SK-N-SH (cell line): ENCODE measurements around the gene FGD3. TPM values are rescaled to one million over a fixed set of nuclear protein-coding genes. Genes with fewer than 3 reads are reported as not detected.

ENCODE experiments used
- CTCF ChIA-PET: fragments of 300-600, 350-600 bp; formaldehyde crosslinking; extraction: SDS; loops from one replicate; lab custom pipeline; 2021; lab: Yijun Ruan, JAX
- POLR2A ChIA-PET: fragments of 350-600 bp; sonication (Branson Sonifier 250); formaldehyde crosslinking; extraction: SDS; loops from one replicate; lab custom pipeline; 2020; ENCODE audit warnings: antibody characterized with exemption, inconsistent platforms; lab: Yijun Ruan, JAX
- DNase-seq: peaks from one replicate; pipeline ENCODE4 v3.0.0; 2012
- H2AFZ ChIP-seq: fragments of 200-600 bp; sonication (generic); 2 replicates; pipeline ENCODE4 v1.8.1; 2016; ENCODE audit warnings: antibody characterized with exemption, mild to moderate bottlenecking, low read depth
- H3F3A ChIP-seq: fragments of 200-600 bp; sonication (generic); replicated peaks from 2 replicates; pipeline ENCODE3; 2016; ENCODE audit warnings: antibody characterized with exemption, mild to moderate bottlenecking; ENCODE audit not compliant: insufficient read depth
- H3K27ac ChIP-seq, 2 experiments: fragments of 200-500 bp in 1 of 2; fragments of 200-600 bp in 1 of 2; sonication (Bioruptor generic) in 1 of 2; sonication (generic), shearing (Covaris generic) in 1 of 2; 2 replicates each; pipeline versions ENCODE4 v1.5.1 to v1.6.1; 2014 to 2016; ENCODE audit warnings: low read depth in 2 of 2, inconsistent platforms in 1 of 2, low read length in 1 of 2, mild to moderate bottlenecking in 1 of 2, mixed read lengths in 1 of 2
- H3K27me3 ChIP-seq: fragments of 200-600 bp; sonication (generic), shearing (Covaris generic); 2 replicates; pipeline ENCODE4 v1.6.1; 2016; ENCODE audit warnings: mixed run types; ENCODE audit not compliant: insufficient read depth
- H3K36me3 ChIP-seq, 2 experiments: fragments of 200-500 bp in 1 of 2; fragments of 200-600 bp in 1 of 2; sonication (Bioruptor generic) in 1 of 2; sonication (generic) in 1 of 2; replicated peaks in 1 of 2; 2 replicates each; pipeline versions ENCODE3 to v1.5.1; 2014 to 2016; ENCODE audit warnings: low read length in 1 of 2, mild to moderate bottlenecking in 1 of 2; ENCODE audit not compliant: insufficient read depth in 2 of 2, control insufficient read depth in 1 of 2
- H3K4me1 ChIP-seq, 2 experiments: fragments of 200-500 bp in 1 of 2; fragments of 200-600 bp in 1 of 2; sonication (Bioruptor generic) in 1 of 2; sonication (generic), shearing (Covaris generic) in 1 of 2; 2 replicates each; pipeline versions ENCODE4 v1.5.1 to v1.6.1; 2014 to 2016; ENCODE audit warnings: low read depth in 1 of 2, low read length in 1 of 2, mixed run types in 1 of 2; ENCODE audit not compliant: insufficient read depth in 2 of 2, control insufficient read depth in 1 of 2
- H3K4me2 ChIP-seq: fragments of 200-600 bp; sonication (generic), shearing (Covaris generic); 2 replicates; pipeline ENCODE4 v1.6.1; 2017; ENCODE audit warnings: mixed run types
- H3K4me3 ChIP-seq, 2 experiments: fragments of 200-500 bp in 1 of 2; fragments of 200-600 bp in 1 of 2; sonication (Bioruptor generic) in 1 of 2; sonication (generic), shearing (Covaris generic) in 1 of 2; 2 replicates each; pipeline versions ENCODE4 v1.5.1 to v1.8.1; 2014 to 2016; ENCODE audit warnings: low read depth in 2 of 2, inconsistent platforms in 1 of 2, low read length in 1 of 2, mild to moderate bottlenecking in 1 of 2, mixed read lengths in 1 of 2, moderate library complexity in 1 of 2
- H3K79me2 ChIP-seq: fragments of 200-600 bp; sonication (generic); 2 replicates; pipeline ENCODE4 v1.8.1; 2017; ENCODE audit warnings: mild to moderate bottlenecking; ENCODE audit not compliant: insufficient read depth
- H3K9ac ChIP-seq: fragments of 200-600 bp; sonication (generic); 2 replicates; pipeline ENCODE4 v1.6.1; 2017; ENCODE audit warnings: mixed run types
- H3K9me2 ChIP-seq: fragments of 200-600 bp; sonication (generic); 2 replicates; pipeline ENCODE4 v1.6.1; 2017; ENCODE audit warnings: mixed run types
- H3K9me3 ChIP-seq: fragments of 200-600 bp; sonication (generic); 2 replicates; pipeline ENCODE4 v1.6.1; 2017; ENCODE audit warnings: mixed run types, mild to moderate bottlenecking, moderate library complexity
- H4K20me1 ChIP-seq: fragments of 200-600 bp; sonication (generic); 2 replicates; pipeline ENCODE4 v1.6.1; 2017; ENCODE audit warnings: mild to moderate bottlenecking, mixed run types; ENCODE audit not compliant: insufficient read depth
- CHD2 ChIP-seq: fragments of 150-350 bp; IDR thresholded peaks from 2 replicates; pipeline ENCODE4 v1.6.1; 2018; ENCODE audit warnings: low read length; ENCODE audit not compliant: partially characterized antibody
- FOSL2 ChIP-seq: IDR thresholded peaks from 2 replicates; pipeline ENCODE4 v1.4.0; 2012; ENCODE audit warnings: low read depth, mild to moderate bottlenecking, moderate library complexity, borderline replicate concordance
- FOXM1 ChIP-seq: IDR thresholded peaks from 2 replicates; pipeline ENCODE4 v1.4.0; 2012; ENCODE audit warnings: low read depth, mild to moderate bottlenecking
- JUND ChIP-seq: IDR thresholded peaks from 2 replicates; pipeline ENCODE4 v1.4.0; 2012
- MEF2A ChIP-seq: IDR thresholded peaks from 2 replicates; pipeline ENCODE4 v1.4.0; 2012; ENCODE audit warnings: low read depth, borderline replicate concordance
- NFIC ChIP-seq: IDR thresholded peaks from 2 replicates; pipeline ENCODE4 v1.4.0; 2012; ENCODE audit warnings: borderline replicate concordance
- POLR2AphosphoS5 ChIP-seq: IDR thresholded peaks from 2 replicates; pipeline ENCODE4 v1.6.1; 2012; ENCODE audit warnings: low read depth, low read length
- REST ChIP-seq: IDR thresholded peaks from 2 replicates; pipeline ENCODE4 v1.6.1; 2012; ENCODE audit warnings: mild to moderate bottlenecking, low read depth, low read length, moderate library complexity
- RFX5 ChIP-seq: IDR thresholded peaks from 2 replicates; pipeline ENCODE4 v1.6.1; 2012; ENCODE audit warnings: mild to moderate bottlenecking, improper control_type of control experiment, low read length
- RXRA ChIP-seq: IDR thresholded peaks from 2 replicates; pipeline ENCODE4 v1.4.0; 2012; ENCODE audit warnings: low read depth, mild to moderate bottlenecking, borderline replicate concordance
- SIN3A ChIP-seq: IDR thresholded peaks from 2 replicates; pipeline ENCODE4 v1.6.1; 2012; ENCODE audit warnings: low read depth, mild to moderate bottlenecking, low read length, moderate library complexity, borderline replicate concordance
- SMC3 ChIP-seq: IDR thresholded peaks from 2 replicates; pipeline ENCODE4 v1.6.1; 2012; ENCODE audit warnings: low read depth, low read length, improper control_type of control experiment
- USF1 ChIP-seq: IDR thresholded peaks from 2 replicates; pipeline ENCODE4 v1.4.0; 2012; ENCODE audit warnings: low read depth, borderline replicate concordance
- WGBS: methylation state at CpG from one replicate; pipeline ENCODE4 v1.1.6; 2017; ENCODE audit warnings: low lambda C conversion rate; 5-methylcytosine and 5-hydroxymethylcytosine counted together
- polyA plus RNA-seq, 3 experiments: library from polyadenylated mRNA; depleted of rRNA; stranded (reverse); fragments of >200 nt; gene quantifications; 2 replicates each; pipeline ENCODE4 v1.2.3, GENCODE V29; 2012
- TF ChIP-seq, protein P1 (sequence below): fragments of 150-350 bp; IDR thresholded peaks from 2 replicates; pipeline ENCODE4 v1.6.1; 2017; ENCODE audit warnings: antibody characterized with exemption, low read length, low read depth, borderline replicate concordance
- TF ChIP-seq, protein P2 (sequence below): fragments of 200-600 bp; sonication (generic); IDR thresholded peaks from 2 replicates; pipeline ENCODE4 v1.6.1; 2017; ENCODE audit warnings: antibody characterized with exemption, mild to moderate bottlenecking, moderate library complexity
- TF ChIP-seq, protein P3 (sequence below): IDR thresholded peaks from 2 replicates; pipeline ENCODE4; 2012

FGD3 gene
- polyA plus RNA-seq, 1 of the 3 experiments (the other 2 are of a cell fraction): not detected

- H3K27ac ChIP-seq: no peak overlapping the region
- no peaks in the 10 kb centered on the region for H3K9me3 ChIP-seq
- no peak overlapping the region for H3K4me2 ChIP-seq
- CTCF ChIA-PET: interaction anchor here (1.2 to 3.2 kb wide), 3 partner anchors 18 to 29 kb away, joined by 3 to 13 read pairs (median 8); no protein-coding TSS in a partner anchor
- no peak overlapping the region for H3K4me3 ChIP-seq
- H2AFZ ChIP-seq: no peak overlapping the region
- POLR2A ChIA-PET: no interaction called here
- H3K9ac ChIP-seq: no peak overlapping the region
- no peaks in the 10 kb centered on the region for H4K20me1 ChIP-seq
- H3K27me3 ChIP-seq: no peaks in the 10 kb centered on the region
- no peaks in the 10 kb centered on the region for H3F3A ChIP-seq
- no peaks in the 10 kb centered on the region for H3K9me2 ChIP-seq
- no peak for DNase-seq
- H3K4me1 ChIP-seq: no peaks in the 10 kb centered on the region; a peak in 1 of 4 replicates
- no peak for TF ChIP-seq POLR2AphosphoS5
- no peak for TF ChIP-seq REST
- no peak for TF ChIP-seq RFX5
- no peak for TF ChIP-seq RXRA
- TF ChIP-seq, all 33 proteins: peak for 0
- WGBS: 75% methylated on average over 18 of the region's 22 CpGs
- Histone ChIP-seq H3K79me2 (no peaks in the 10 kb centered on the region), H3K36me3 (no peaks in the 10 kb centered on the region)
Observed at GRCh38 chr9:92974761-92975755, 27.7 kb downstream of the FGD3 start.

GRCh38 chr9:92976431-92976830 lies 29.1 kb downstream of the FGD3 start:
- H4K20me1 ChIP-seq: no peaks in the 10 kb centered on the region
- no peak for DNase-seq
- H3K9me3 ChIP-seq: no peaks in the 10 kb centered on the region
- no peak overlapping the region for H3K4me3 ChIP-seq
- WGBS: no CpG with 5 or more reads among the region's 16 CpGs
- H3K36me3 ChIP-seq: no peaks in the 10 kb centered on the region
- ChIA-PET CTCF (interaction anchor here (1.2 to 3.2 kb wide), 3 partner anchors 19 to 28 kb away, joined by 3 to 13 read pairs (median 8); no protein-coding TSS in a partner anchor), POLR2A (no interaction called here)
- no peak overlapping the region for H3K4me2 ChIP-seq
- no peaks in the 10 kb centered on the region for H3K9me2 ChIP-seq
- H3K4me1 ChIP-seq: no peaks in the 10 kb centered on the region; a peak in 1 of 4 replicates
- no peaks in the 10 kb centered on the region for H3K79me2 ChIP-seq
- no peak overlapping the region for H3K27ac ChIP-seq
- no peak overlapping the region for H2AFZ ChIP-seq
- H3F3A ChIP-seq: no peaks in the 10 kb centered on the region
- H3K9ac ChIP-seq: no peak overlapping the region
- no peaks in the 10 kb centered on the region for H3K27me3 ChIP-seq
- TF ChIP-seq POLR2AphosphoS5 (no peak), USF1 (no peak), NFIC (no peak), CHD2 (no peak), FOXM1 (no peak), MEF2A (no peak), FOSL2 (no peak), SIN3A (no peak), JUND (no peak), SMC3 (no peak)
- TF ChIP-seq, protein P1, sequence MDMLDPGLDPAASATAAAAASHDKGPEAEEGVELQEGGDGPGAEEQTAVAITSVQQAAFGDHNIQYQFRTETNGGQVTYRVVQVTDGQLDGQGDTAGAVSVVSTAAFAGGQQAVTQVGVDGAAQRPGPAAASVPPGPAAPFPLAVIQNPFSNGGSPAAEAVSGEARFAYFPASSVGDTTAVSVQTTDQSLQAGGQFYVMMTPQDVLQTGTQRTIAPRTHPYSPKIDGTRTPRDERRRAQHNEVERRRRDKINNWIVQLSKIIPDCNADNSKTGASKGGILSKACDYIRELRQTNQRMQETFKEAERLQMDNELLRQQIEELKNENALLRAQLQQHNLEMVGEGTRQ: no peak
- TF ChIP-seq, protein P2, sequence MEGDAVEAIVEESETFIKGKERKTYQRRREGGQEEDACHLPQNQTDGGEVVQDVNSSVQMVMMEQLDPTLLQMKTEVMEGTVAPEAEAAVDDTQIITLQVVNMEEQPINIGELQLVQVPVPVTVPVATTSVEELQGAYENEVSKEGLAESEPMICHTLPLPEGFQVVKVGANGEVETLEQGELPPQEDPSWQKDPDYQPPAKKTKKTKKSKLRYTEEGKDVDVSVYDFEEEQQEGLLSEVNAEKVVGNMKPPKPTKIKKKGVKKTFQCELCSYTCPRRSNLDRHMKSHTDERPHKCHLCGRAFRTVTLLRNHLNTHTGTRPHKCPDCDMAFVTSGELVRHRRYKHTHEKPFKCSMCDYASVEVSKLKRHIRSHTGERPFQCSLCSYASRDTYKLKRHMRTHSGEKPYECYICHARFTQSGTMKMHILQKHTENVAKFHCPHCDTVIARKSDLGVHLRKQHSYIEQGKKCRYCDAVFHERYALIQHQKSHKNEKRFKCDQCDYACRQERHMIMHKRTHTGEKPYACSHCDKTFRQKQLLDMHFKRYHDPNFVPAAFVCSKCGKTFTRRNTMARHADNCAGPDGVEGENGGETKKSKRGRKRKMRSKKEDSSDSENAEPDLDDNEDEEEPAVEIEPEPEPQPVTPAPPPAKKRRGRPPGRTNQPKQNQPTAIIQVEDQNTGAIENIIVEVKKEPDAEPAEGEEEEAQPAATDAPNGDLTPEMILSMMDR: no peak
- TF ChIP-seq, protein P3, sequence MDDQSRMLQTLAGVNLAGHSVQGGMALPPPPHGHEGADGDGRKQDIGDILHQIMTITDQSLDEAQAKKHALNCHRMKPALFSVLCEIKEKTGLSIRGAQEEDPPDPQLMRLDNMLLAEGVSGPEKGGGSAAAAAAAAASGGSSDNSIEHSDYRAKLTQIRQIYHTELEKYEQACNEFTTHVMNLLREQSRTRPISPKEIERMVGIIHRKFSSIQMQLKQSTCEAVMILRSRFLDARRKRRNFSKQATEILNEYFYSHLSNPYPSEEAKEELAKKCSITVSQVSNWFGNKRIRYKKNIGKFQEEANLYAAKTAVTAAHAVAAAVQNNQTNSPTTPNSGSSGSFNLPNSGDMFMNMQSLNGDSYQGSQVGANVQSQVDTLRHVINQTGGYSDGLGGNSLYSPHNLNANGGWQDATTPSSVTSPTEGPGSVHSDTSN: no peak
